ENCODE data around the gene VMA21. TPM values are rescaled to one million over a fixed set of nuclear protein-coding genes. Genes with fewer than 3 reads are reported as not detected.

Gene VMA21
- total and polyA plus RNA-seq, 10 of the 15 experiments (the other 5 are each of a cell fraction or from before 2014, with no cell fraction given): 12.9 to 53.6 (median 41.5) TPM

DNA sequence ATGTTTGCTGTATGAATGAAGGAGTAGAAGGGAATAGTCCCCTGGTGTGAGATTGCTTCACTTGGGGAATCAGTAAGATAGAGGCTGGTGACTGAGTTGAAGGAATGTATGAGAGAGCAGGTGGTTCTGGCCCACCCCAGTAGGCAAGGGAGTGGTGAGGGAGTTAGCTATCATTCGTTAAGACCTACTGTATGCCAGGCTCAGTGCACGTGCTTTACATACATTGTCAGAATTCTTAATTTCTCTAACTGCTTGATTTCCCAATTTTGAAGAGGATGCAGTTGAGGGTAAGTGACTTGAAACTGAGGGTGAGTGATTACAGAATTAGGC, 700 bp downstream of the VMA21 start:
- ATAC-seq: peak; percentile 24
- RAD21 ChIA-PET (ENCODE audit: unreplicated experiment): no interaction called here
- no peaks in the 10 kb centered on the region for H3K36me3 ChIP-seq (ENCODE audit: control insufficient read depth in 2 of 2, insufficient read depth in 2 of 2, low read length in 1 of 2)
- no peaks in the 10 kb centered on the region for H3K27me3 ChIP-seq (replicated peaks in 1 of 2; ENCODE audit: control insufficient read depth in 2 of 2, insufficient read depth in 2 of 2, low read length in 1 of 2)
- peak overlapping the region; percentile 11; the same call in 1 of the 2 replicates for H3K4me2 ChIP-seq (ENCODE audit: control insufficient read depth, insufficient read depth)
- SMC1A ChIA-PET (ENCODE audit: uncharacterized antibody, unreplicated experiment): interaction anchor here (0.7 to 1.4 kb wide), 2 partner anchors 37 to 41 kb away, joined by 3 read pairs; no protein-coding TSS in a partner anchor
- in situ Hi-C loops (cut with MboI) (loop anchor here (10.0 to 25.0 kb wide), 2 partner anchors 57 to 610 kb away; no protein-coding TSS in a partner anchor), intact Hi-C loops (cut with micrococcal nuclease; ENCODE audit: unreplicated experiment) (no loop called here)
- CTCF ChIA-PET: interaction anchor here (1.2 kb wide), 1 partner anchor 37 kb away, joined by 3 read pairs; no protein-coding TSS in a partner anchor
- no peaks in the 10 kb centered on the region for H3K9me3 ChIP-seq (replicated peaks; ENCODE audit: control insufficient read depth, insufficient read depth, low read length)
- peaks cover 51% of the 10 kb centered on the region for H3K79me2 ChIP-seq (ENCODE audit: control insufficient read depth, insufficient read depth, low read length)
- BruUV-seq (replicated peaks): no TSS peak
- peak overlapping the region; percentile 88 for H3K9ac ChIP-seq (ENCODE audit: control insufficient read depth, insufficient read depth, low read length)
- WGBS (ENCODE audit: insufficient coverage, insufficient replicate concordance, low lambda C conversion rate, missing lambda C conversion rate): 12% methylated on average over 2 of the region's 2 CpGs
- peak overlapping the region; percentile 80 for H3K27ac ChIP-seq (ENCODE audit: control insufficient read depth, insufficient read depth)
- no peaks in the 10 kb centered on the region for H4K20me1 ChIP-seq (ENCODE audit: control insufficient read depth, insufficient read depth)
- H2AFZ ChIP-seq (ENCODE audit: control insufficient read depth, low read depth, low read length): no peak overlapping the region
- peak overlapping the region; percentile 80 for H3K4me3 ChIP-seq
- DNase-seq (ENCODE audit: low read depth, low spot score): no peak
- POLR2A ChIA-PET: interaction anchor here (1.1 to 1.2 kb wide), 2 partner anchors 11 to 1457 kb away, joined by 3 to 4 read pairs; no protein-coding TSS in a partner anchor
- TF ChIP-seq TBL1XR1 (IDR thresholded peaks at IDR 0.05; ENCODE audit: low read depth, low read length): no peak
- no peak for TF ChIP-seq EED (IDR thresholded peaks at IDR 0.05; ENCODE audit: low read depth)
- TF ChIP-seq, protein P1, sequence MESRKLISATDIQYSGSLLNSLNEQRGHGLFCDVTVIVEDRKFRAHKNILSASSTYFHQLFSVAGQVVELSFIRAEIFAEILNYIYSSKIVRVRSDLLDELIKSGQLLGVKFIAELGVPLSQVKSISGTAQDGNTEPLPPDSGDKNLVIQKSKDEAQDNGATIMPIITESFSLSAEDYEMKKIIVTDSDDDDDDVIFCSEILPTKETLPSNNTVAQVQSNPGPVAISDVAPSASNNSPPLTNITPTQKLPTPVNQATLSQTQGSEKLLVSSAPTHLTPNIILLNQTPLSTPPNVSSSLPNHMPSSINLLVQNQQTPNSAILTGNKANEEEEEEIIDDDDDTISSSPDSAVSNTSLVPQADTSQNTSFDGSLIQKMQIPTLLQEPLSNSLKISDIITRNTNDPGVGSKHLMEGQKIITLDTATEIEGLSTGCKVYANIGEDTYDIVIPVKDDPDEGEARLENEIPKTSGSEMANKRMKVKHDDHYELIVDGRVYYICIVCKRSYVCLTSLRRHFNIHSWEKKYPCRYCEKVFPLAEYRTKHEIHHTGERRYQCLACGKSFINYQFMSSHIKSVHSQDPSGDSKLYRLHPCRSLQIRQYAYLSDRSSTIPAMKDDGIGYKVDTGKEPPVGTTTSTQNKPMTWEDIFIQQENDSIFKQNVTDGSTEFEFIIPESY (IDR thresholded peaks at IDR 0.05): no peak
- no peak for TF ChIP-seq CHD4 (IDR thresholded peaks at IDR 0.05)
- TF ChIP-seq SIN3A (IDR thresholded peaks at IDR 0.05; ENCODE audit: low read depth, low read length): no peak
- no peak for TF ChIP-seq FOS (IDR thresholded peaks at IDR 0.05; ENCODE audit: borderline replicate concordance, extremely low read depth, insufficient read length)
- TF ChIP-seq, protein P2, sequence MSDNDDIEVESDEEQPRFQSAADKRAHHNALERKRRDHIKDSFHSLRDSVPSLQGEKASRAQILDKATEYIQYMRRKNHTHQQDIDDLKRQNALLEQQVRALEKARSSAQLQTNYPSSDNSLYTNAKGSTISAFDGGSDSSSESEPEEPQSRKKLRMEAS (IDR thresholded peaks at IDR 0.05; ENCODE audit: low read depth, low read length): no peak
- TF ChIP-seq SREBF2 (IDR thresholded peaks at IDR 0.05; ENCODE audit: low read length): no peak
- TF ChIP-seq MEF2A (IDR thresholded peaks at IDR 0.05; ENCODE audit: insufficient read depth, low read depth, low read length): no peak
- TF ChIP-seq ZNF274 (IDR thresholded peaks at IDR 0.05; ENCODE audit: insufficient read depth, insufficient read length): no peak
- TF ChIP-seq SMAD5 (IDR thresholded peaks at IDR 0.05; ENCODE audit: low read depth): no peak
- no peak for FAIRE-seq
- no peaks in the 10 kb centered on the region for H3K4me1 ChIP-seq (ENCODE audit: control insufficient read depth, insufficient read depth, low read length)

Data from GM12878 (cell line).